Coronary artery (tissue), 2 donors: ENCODE results near the gene SLIT3.

Experiments used
- DNase-seq: peaks from one replicate; pipeline ENCODE4 v3.0.0-alpha.2; 2017; ENCODE audit warnings: low spot score
- H3K27ac ChIP-seq, 2 donors: fragments of 200-600 bp; sonication (generic); one replicate each; pipeline ENCODE4 v1.5.1; 2016 to 2019
- H3K4me3 ChIP-seq: fragments of 200-600 bp; sonication (generic); 2 replicates; pipeline ENCODE4 v1.5.1; 2016; ENCODE audit warnings: mild to moderate bottlenecking, moderate library complexity
- CTCF ChIP-seq: fragments of 200-600 bp; sonication (generic); IDR thresholded peaks from one replicate; pipeline ENCODE4 v1.5.1; 2019; ENCODE audit warnings: antibody characterized with exemption

SLIT3 gene

GRCh38 chr5:168969326-168969886 is 331.5 kb downstream of the SLIT3 start:
- Histone ChIP-seq H3K4me3 (no peak overlapping the region), H3K27ac (no peak overlapping the region)
- no peak for DNase-seq
- TF ChIP-seq CTCF: no peak

GRCh38 chr5:168967882-168968620 is 332.9 kb downstream of the SLIT3 start:
- no peak for TF ChIP-seq CTCF
- H3K27ac ChIP-seq: no peak overlapping the region
- no peak overlapping the region for H3K4me3 ChIP-seq
- no peak for DNase-seq

- TF ChIP-seq CTCF: no peak
- no peak for DNase-seq
- Histone ChIP-seq H3K27ac (no peak overlapping the region), H3K4me3 (no peak overlapping the region)
These were observed 335.3 kb downstream of the SLIT3 start for GRCh38 chr5:168965638-168966037.

GRCh38 chr5:168964182-168964581 is 336.8 kb downstream of the SLIT3 start:
- TF ChIP-seq CTCF: no peak
- no peak for DNase-seq
- Histone ChIP-seq H3K27ac (no peak overlapping the region), H3K4me3 (no peak overlapping the region)

GRCh38 chr5:168962306-168962705 is 338.6 kb downstream of the SLIT3 start:
- DNase-seq: no peak
- no peak for TF ChIP-seq CTCF
- H3K4me3 ChIP-seq: no peak overlapping the region
- H3K27ac ChIP-seq: no peak overlapping the region

GRCh38 chr5:168961681-168962080 is 339.3 kb downstream of the SLIT3 start:
- H3K4me3 ChIP-seq: no peak overlapping the region
- H3K27ac ChIP-seq: no peak overlapping the region
- no peak for DNase-seq
- TF ChIP-seq CTCF: no peak

- no peak for DNase-seq
- no peak for TF ChIP-seq CTCF
- no peak overlapping the region for H3K27ac ChIP-seq
- H3K4me3 ChIP-seq: no peak overlapping the region
These were observed 340.4 kb downstream of the SLIT3 start for GRCh38 chr5:168960497-168960896.
